Gastroesophageal sphincter (tissue), 4 donors: ENCODE results near the gene ASGR2. TPM values are rescaled to one million over a fixed set of nuclear protein-coding genes. Genes with fewer than 3 reads are reported as not detected.

ENCODE experiments used
- ATAC-seq: fragments of 150-250 bp; one replicate; pipeline ENCODE4 v1.9.1; 2016; ENCODE audit warnings: mild to moderate bottlenecking, moderate library complexity
- H3K27ac ChIP-seq, 4 donors: fragments of 200-600 bp; sonication (generic) in 3 of 4; 1 replicate in 3 of 4; 2 replicates in 1 of 4; pipeline ENCODE4 v1.5.1; 2016 to 2019
- H3K27me3 ChIP-seq: fragments of 200-600 bp; sonication (generic); one replicate; pipeline ENCODE4 v1.5.1; 2019
- H3K36me3 ChIP-seq, 2 donors: fragments of 200-600 bp; sonication (generic); one replicate each; pipeline ENCODE4 v1.5.1; 2019; ENCODE audit warnings: control low read depth in 1 of 2
- H3K4me1 ChIP-seq, 3 donors: fragments of 200-600 bp; sonication (generic); 1 replicate in 2 of 3; 2 replicates in 1 of 3; pipeline ENCODE4 v1.5.1; 2016 to 2019; ENCODE audit warnings: control low read depth in 2 of 3
- H3K4me3 ChIP-seq, 2 donors: fragments of 200-600 bp; sonication (generic); one replicate each; pipeline ENCODE4 v1.5.1; 2019; ENCODE audit warnings: mild to moderate bottlenecking in 1 of 2, moderate library complexity in 1 of 2
- H3K9me3 ChIP-seq, 3 donors: fragments of 200-600 bp; sonication (generic); one replicate each; pipeline ENCODE4 v1.5.1; 2017 to 2019; ENCODE audit warnings: control low read depth in 2 of 3
- CTCF ChIP-seq, 4 experiments: fragments of 200-600 bp in 2 of 4; fragments of 450-650 bp in 2 of 4; sonication (generic) in 1 of 4; IDR thresholded peaks; one replicate each; pipeline ENCODE4 v1.5.1; 2017 to 2019; ENCODE audit warnings: antibody characterized with exemption in 4 of 4, mild to moderate bottlenecking in 2 of 4, moderate library complexity in 2 of 4
- EP300 ChIP-seq: sonication (generic); formaldehyde crosslinking; IDR thresholded peaks from one replicate; pipeline ENCODE4 v1.6.1; 2017; ENCODE audit warnings: antibody characterized with exemption, mild to moderate bottlenecking
- POLR2A ChIP-seq, 2 donors: fragments of 450-650 bp; IDR thresholded peaks; one replicate each; pipeline ENCODE4 v1.6.1; 2017; ENCODE audit warnings: antibody characterized with exemption in 2 of 2, mild to moderate bottlenecking in 2 of 2, moderate library complexity in 1 of 2
- POLR2AphosphoS5 ChIP-seq: sonication (generic); formaldehyde crosslinking; IDR thresholded peaks from one replicate; pipeline ENCODE4 v1.6.1; 2017; ENCODE audit warnings: antibody characterized with exemption
- WGBS, 2 donors: methylation state at CpG; one replicate each; pipeline ENCODE4 v1.1.5; 2018; ENCODE audit warnings: low coverage in 1 of 2; 5-methylcytosine and 5-hydroxymethylcytosine counted together
- total RNA-seq, 4 donors: library from RNA; depleted of rRNA; stranded (reverse); fragments of >200 nt; gene quantifications; one replicate each; pipeline ENCODE4 v1.1.0, GENCODE V29; 2016

The ASGR2 gene
- total RNA-seq, 4 donors from 2014 or later = 0.79 to 1.3 TPM; not detected in 2

- WGBS, 2 donors = 0% methylated on average over 1 of the region's 1 CpG
- no peak overlapping the region for H3K4me3 ChIP-seq
- H3K9me3 ChIP-seq = peaks cover 0 to 22% (median 0%) of the 10 kb centered on the region in 3 donors
- ATAC-seq = no peak
- H3K27me3 ChIP-seq = peaks cover 33% of the 10 kb centered on the region
- no peaks in the 10 kb centered on the region for H3K4me1 ChIP-seq
- H3K36me3 ChIP-seq = no peaks in the 10 kb centered on the region
- TF ChIP-seq POLR2A (IDR thresholded peaks at IDR 0.05) (no peak), CTCF (IDR thresholded peaks at IDR 0.05) (no peak), EP300 (no peak)
- H3K27ac ChIP-seq = no peak overlapping the region
These were observed 46.4 kb downstream of the ASGR2 start for GRCh38 chr17:7068268-7068667.

- Histone ChIP-seq H3K4me1 (no peaks in the 10 kb centered on the region), H3K36me3 (no peaks in the 10 kb centered on the region), H3K4me3 (no peak overlapping the region), H3K27ac (no peak overlapping the region), H3K27me3 (peaks cover 40% of the 10 kb centered on the region), H3K9me3 (peaks cover 0 to 22% (median 0%) of the 10 kb centered on the region in 3 donors)
- 83% methylated on average over 1 of the region's 1 CpG for WGBS, 2 donors
- no peak for ATAC-seq
- TF ChIP-seq CTCF (IDR thresholded peaks at IDR 0.05) = no peak
- TF ChIP-seq EP300 = no peak
- TF ChIP-seq POLR2A (IDR thresholded peaks at IDR 0.05) = no peak
- TF ChIP-seq POLR2AphosphoS5 = no peak
These were observed 47.4 kb downstream of the ASGR2 start for GRCh38 chr17:7067198-7067597.

GRCh38 chr17:7064261-7064660 lies 50.4 kb downstream of the ASGR2 start:
- TF ChIP-seq POLR2A (IDR thresholded peaks at IDR 0.05) = no peak
- TF ChIP-seq POLR2AphosphoS5 = no peak
- TF ChIP-seq CTCF (IDR thresholded peaks at IDR 0.05) = no peak
- no peak for TF ChIP-seq EP300
- no peaks in the 10 kb centered on the region for H3K4me1 ChIP-seq
- H3K36me3 ChIP-seq = no peaks in the 10 kb centered on the region
- no peak overlapping the region for H3K27ac ChIP-seq
- no peak for ATAC-seq
- H3K27me3 ChIP-seq = peaks cover 50% of the 10 kb centered on the region
- H3K9me3 ChIP-seq = peaks cover 0 to 22% (median 0%) of the 10 kb centered on the region in 3 donors
- 38 to 58% methylated on average over 3 of the region's 4 CpGs for WGBS, 2 donors
- no peak overlapping the region for H3K4me3 ChIP-seq

GRCh38 chr17:7063518-7064094 lies 51.0 kb downstream of the ASGR2 start:
- H3K4me1 ChIP-seq = no peaks in the 10 kb centered on the region
- no peak overlapping the region for H3K27ac ChIP-seq
- no peak for ATAC-seq
- TF ChIP-seq CTCF (IDR thresholded peaks at IDR 0.05) (no peak), POLR2AphosphoS5 (no peak), EP300 (no peak), POLR2A (IDR thresholded peaks at IDR 0.05) (no peak)
- peaks cover 0 to 16% (median 0%) of the 10 kb centered on the region in 3 donors for H3K9me3 ChIP-seq
- 50 to 55% methylated on average over 1 to 6 of the region's 6 CpGs for WGBS, 2 donors
- H3K27me3 ChIP-seq = peaks cover 44% of the 10 kb centered on the region
- no peaks in the 10 kb centered on the region for H3K36me3 ChIP-seq
- no peak overlapping the region for H3K4me3 ChIP-seq

GRCh38 chr17:7060165-7060891 lies 54.3 kb downstream of the ASGR2 start:
- no peak overlapping the region for H3K27ac ChIP-seq
- WGBS, 2 donors = 37 to 38% methylated on average over 6 of the region's 6 CpGs
- H3K27me3 ChIP-seq = peaks cover 37% of the 10 kb centered on the region
- no peaks in the 10 kb centered on the region for H3K4me1 ChIP-seq
- no peaks in the 10 kb centered on the region for H3K9me3 ChIP-seq
- no peaks in the 10 kb centered on the region for H3K36me3 ChIP-seq
- ATAC-seq = no peak
- TF ChIP-seq POLR2A (IDR thresholded peaks at IDR 0.05) (no peak), EP300 (no peak)
- no peak overlapping the region for H3K4me3 ChIP-seq
